HL-60 (cell line): ENCODE measurements around the gene GHSR.

ENCODE experiments used
- DNase-seq, 2 experiments: peaks; one replicate each; pipeline ENCODE4 v3.0.0-alpha.2; 2010 to 2020; ENCODE audit warnings: low read depth in 1 of 2, low spot score in 1 of 2
- H3K27ac ChIP-seq: fragments of 250-450 bp; sonication (Bioruptor Pico); replicated peaks from 2 replicates; pipeline ENCODE4 v1.5.1; 2020; ENCODE audit warnings: mild to moderate bottlenecking, moderate library complexity
- H3K27me3 ChIP-seq: fragments of 250-450 bp; sonication (Bioruptor Pico); 2 replicates; pipeline ENCODE4 v1.5.1; 2021; ENCODE audit warnings: mild to moderate bottlenecking, moderate library complexity; ENCODE audit not compliant: insufficient read depth, poor library complexity, severe bottlenecking
- H3K4me3 ChIP-seq: replicated peaks from 2 replicates; pipeline ENCODE4 v1.5.1; 2011; ENCODE audit warnings: mild to moderate bottlenecking, control low read depth, low read length; ENCODE audit not compliant: insufficient read depth
- CTCF ChIP-seq: IDR thresholded peaks from one replicate; pipeline ENCODE4 v1.5.1; 2011; ENCODE audit warnings: low read length, control low read depth, inconsistent platforms; ENCODE audit not compliant: insufficient read depth
- GABPA ChIP-seq: IDR thresholded peaks from 2 replicates; pipeline ENCODE4 v1.6.1; 2012; ENCODE audit warnings: low read depth
- POLR2AphosphoS5 ChIP-seq: IDR thresholded peaks from 2 replicates; pipeline ENCODE4 v1.6.1; 2012; ENCODE audit warnings: low read depth
- REST ChIP-seq: IDR thresholded peaks from 2 replicates; pipeline ENCODE4 v1.6.1; 2012; ENCODE audit warnings: low read depth; ENCODE audit not compliant: insufficient replicate concordance
- SPI1 ChIP-seq: IDR thresholded peaks from 2 replicates; pipeline ENCODE4 v1.6.1; 2012; ENCODE audit warnings: low read depth, mild to moderate bottlenecking, borderline replicate concordance

Gene GHSR

GRCh38 chr3:172415323-172415722 lies 32.9 kb downstream of the GHSR start:
- no peak overlapping the region for H3K4me3 ChIP-seq
- no peak for TF ChIP-seq POLR2AphosphoS5
- no peak for TF ChIP-seq GABPA
- TF ChIP-seq SPI1: no peak
- no peak for TF ChIP-seq CTCF
- no peak for TF ChIP-seq REST
- no peak overlapping the region for H3K27ac ChIP-seq
- H3K27me3 ChIP-seq: peaks cover 13% of the 10 kb centered on the region
- no peak for DNase-seq

- no peak for TF ChIP-seq CTCF
- no peak for TF ChIP-seq SPI1
- no peak for TF ChIP-seq POLR2AphosphoS5
- TF ChIP-seq GABPA: no peak
- no peak for TF ChIP-seq REST
- Histone ChIP-seq H3K4me3 (no peak overlapping the region), H3K27me3 (peaks cover 13% of the 10 kb centered on the region), H3K27ac (no peak overlapping the region)
- no peak for DNase-seq
Observed at GRCh38 chr3:172411478-172411947, 36.7 kb downstream of the GHSR start.

- Histone ChIP-seq H3K27me3 (peaks cover 9% of the 10 kb centered on the region), H3K27ac (no peak overlapping the region), H3K4me3 (no peak overlapping the region)
- no peak for TF ChIP-seq GABPA
- TF ChIP-seq REST: no peak
- TF ChIP-seq CTCF: no peak
- no peak for TF ChIP-seq POLR2AphosphoS5
- TF ChIP-seq SPI1: no peak
- DNase-seq: no peak
Observed at GRCh38 chr3:172410702-172411477, 37.4 kb downstream of the GHSR start.
